Ovary (tissue), 3 donors: ENCODE data around the gene ZNF552.
"Not testable (repeated sequence)": the region's sequence is repeated elsewhere in the genome, so short reads cannot be mapped to it uniquely, and the experiment has no call there.

ENCODE experiments used
- CTCF ChIP-seq, 3 donors: fragments of 450-650 bp in 2 of 3; fragments of 200-600 bp in 1 of 3; IDR thresholded peaks; one replicate each; pipeline versions ENCODE4 v1.5.1 to v1.8.0; 2016 to 2022; ENCODE audit warnings: antibody characterized with exemption in 3 of 3, mild to moderate bottlenecking in 1 of 3
- POLR2A ChIP-seq: fragments of 450-650 bp; IDR thresholded peaks from one replicate; pipeline ENCODE4 v1.6.1; 2017; ENCODE audit warnings: antibody characterized with exemption, mild to moderate bottlenecking, moderate library complexity
- donor health status: DM: no; HTN: no; CAD: no.

GRCh38 chr19:57838622-57839191, 24.0 kb upstream of the ZNF552 start:
- TF ChIP-seq CTCF (IDR thresholded peaks at IDR 0.05); POLR2A: not testable (repeated sequence)
